GM12865 (cell line): Measurements from ENCODE around the gene LIN9.

Experiments
- DNase-seq: peaks from one replicate; pipeline ENCODE4 v3.0.0; 2010; ENCODE audit warnings: low read depth
- H3K4me3 ChIP-seq: 2 replicates; pipeline ENCODE4 v1.5.1; 2011; ENCODE audit warnings: mild to moderate bottlenecking, low read depth, low read length, control low read depth
- TF ChIP-seq, protein P1 (sequence below): IDR thresholded peaks from 2 replicates; pipeline ENCODE4 v1.5.1; 2011; ENCODE audit warnings: low read length, control low read depth, low read depth, inconsistent platforms; ENCODE audit not compliant: insufficient read depth; ENCODE audit errors: missing control alignments

Gene LIN9

DNA sequence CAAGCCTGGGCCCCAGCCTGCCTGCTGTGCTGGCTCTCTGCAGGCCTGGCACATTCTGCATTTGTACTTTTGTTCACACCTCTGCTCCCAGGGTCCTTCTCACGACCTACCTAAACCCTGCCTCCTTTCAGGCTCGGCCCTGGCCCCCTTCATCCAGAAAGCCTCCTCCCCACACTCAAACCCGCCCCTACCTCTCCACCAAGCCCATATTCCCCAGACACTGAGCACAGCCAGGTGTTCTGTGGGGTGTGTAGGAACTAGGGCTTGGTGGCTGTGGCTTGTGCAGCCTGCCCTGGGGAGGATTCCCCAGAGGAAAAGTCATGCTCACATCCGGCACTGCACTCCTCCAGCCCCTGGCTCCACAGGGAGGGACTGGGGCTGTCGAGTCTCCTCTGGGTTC, 93.7 kb downstream of the LIN9 start:
- TF ChIP-seq, protein P1, sequence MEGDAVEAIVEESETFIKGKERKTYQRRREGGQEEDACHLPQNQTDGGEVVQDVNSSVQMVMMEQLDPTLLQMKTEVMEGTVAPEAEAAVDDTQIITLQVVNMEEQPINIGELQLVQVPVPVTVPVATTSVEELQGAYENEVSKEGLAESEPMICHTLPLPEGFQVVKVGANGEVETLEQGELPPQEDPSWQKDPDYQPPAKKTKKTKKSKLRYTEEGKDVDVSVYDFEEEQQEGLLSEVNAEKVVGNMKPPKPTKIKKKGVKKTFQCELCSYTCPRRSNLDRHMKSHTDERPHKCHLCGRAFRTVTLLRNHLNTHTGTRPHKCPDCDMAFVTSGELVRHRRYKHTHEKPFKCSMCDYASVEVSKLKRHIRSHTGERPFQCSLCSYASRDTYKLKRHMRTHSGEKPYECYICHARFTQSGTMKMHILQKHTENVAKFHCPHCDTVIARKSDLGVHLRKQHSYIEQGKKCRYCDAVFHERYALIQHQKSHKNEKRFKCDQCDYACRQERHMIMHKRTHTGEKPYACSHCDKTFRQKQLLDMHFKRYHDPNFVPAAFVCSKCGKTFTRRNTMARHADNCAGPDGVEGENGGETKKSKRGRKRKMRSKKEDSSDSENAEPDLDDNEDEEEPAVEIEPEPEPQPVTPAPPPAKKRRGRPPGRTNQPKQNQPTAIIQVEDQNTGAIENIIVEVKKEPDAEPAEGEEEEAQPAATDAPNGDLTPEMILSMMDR = no peak
- no peak for DNase-seq
- no peak overlapping the region for H3K4me3 ChIP-seq

DNA sequence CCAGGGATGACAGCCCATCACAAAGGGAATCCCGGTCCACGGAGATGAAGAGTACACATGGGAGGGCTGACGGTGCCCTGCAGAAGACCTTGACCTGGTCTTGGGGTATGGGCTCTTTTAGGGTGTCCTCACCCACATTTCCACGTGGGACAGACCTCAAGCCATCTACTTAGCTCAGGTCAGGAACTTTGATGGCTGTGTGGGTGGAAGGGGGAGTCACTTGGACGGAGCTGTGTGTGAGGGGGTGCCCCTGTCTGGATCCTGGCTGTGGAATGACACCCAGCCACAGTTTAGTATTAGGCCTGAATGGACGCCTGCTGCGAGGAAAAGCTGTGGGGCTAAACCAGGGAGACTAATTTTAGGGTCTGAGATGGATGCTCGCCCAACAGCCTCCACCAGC, 96.4 kb downstream of the LIN9 start:
- TF ChIP-seq, protein P1 = no peak
- DNase-seq = no peak
- H3K4me3 ChIP-seq = no peak overlapping the region

DNA sequence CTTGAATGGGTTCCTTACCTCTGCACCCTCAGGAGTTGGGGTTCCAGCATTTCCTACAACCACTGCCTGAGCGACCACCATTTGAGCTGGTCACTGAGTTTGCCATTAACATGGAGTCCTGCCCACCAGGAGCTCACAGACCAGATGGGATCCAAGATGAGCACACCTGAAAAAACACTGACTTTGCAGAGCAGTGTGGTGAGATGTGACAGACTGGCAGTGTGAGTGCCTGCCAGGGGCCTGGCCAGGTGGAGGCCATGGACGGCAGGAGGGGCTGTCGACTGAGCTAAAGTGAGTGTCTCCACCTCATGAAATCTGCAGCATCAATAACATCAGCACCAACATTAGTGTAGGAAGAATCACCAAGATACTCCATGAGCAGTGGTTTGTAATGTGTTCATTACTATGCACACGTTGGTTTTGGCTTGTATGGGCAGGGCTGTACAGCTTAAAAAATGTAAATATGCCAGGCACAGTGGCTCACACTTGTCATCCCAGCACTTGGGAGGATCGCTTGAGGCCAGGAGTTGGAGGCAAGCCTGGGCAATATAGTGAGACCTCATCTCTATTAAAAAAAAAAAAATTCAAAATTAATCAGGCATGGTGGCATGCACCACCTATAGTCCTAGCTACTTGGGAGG, 97.7 kb downstream of the LIN9 start:
- H3K4me3 ChIP-seq = no peak overlapping the region
- DNase-seq = no peak
- TF ChIP-seq, protein P1 = no peak

DNA sequence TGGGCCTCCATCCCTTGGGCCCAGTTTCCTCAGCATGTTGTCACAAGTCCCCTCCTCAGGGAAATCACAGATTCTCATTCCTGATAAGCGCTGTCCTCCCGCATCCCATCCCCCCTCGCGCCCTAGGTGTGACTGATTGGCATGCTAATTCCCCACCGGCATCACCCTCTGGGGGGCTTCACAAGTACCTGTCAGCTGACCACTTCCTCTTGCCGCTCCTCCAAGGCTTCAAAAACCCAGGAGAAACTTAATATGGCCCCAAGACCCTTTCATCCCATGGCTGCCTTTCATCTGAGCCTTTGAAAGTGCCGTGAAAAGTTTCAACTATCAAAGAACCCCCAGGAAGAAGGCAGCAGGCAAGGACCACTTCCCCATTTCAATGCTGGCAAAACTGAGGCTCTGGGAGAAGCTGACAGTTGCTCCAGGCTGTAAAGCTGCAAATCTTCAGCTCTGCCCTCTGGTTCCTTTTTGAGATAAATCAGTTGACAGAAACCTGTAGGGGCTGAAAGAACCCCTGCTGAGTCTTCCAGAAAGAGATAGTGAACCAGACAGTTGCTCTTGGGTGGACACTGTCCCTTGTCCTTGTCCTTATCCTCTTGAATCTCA, 98.3 kb downstream of the LIN9 start:
- H3K4me3 ChIP-seq = no peak overlapping the region
- TF ChIP-seq, protein P1 = no peak
- no peak for DNase-seq

DNA sequence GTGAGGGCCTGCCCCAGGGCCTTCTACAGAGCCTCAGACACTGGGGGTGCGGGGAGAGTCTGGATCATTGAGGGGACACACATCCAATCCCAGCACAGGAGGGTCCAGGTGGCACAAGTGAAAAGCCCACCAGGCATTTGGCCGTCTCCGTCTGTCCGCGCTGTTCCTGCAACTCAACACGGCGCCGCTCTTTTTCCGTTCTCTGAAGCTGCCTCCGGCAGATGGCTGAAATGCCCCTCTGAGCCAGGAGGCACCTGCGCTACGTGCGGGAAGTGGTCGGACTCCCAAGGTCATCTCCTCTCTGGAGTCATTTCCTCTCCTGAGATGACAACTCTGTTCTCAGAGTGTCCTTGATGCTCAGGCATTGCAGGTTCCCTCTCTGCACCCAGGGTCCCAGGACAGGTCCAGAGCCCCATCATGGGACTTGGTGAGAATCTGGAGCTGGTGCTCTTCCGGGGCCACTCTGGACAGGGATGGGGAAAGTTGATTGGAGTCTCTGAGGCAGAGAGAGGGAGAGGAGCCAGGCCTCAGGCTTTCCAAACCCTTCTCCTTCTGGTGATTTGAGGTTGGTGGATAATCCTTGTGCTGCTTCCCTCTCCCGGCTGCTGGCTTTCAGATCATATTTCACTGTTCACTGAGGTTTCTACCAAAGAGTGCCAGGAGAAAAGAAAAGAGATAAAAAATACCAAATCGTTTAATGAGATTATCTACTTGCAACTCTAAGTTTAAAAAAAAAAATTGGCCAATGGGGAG, 99.5 kb downstream of the LIN9 start:
- TF ChIP-seq, protein P1 = no peak
- H3K4me3 ChIP-seq = no peak overlapping the region

DNA sequence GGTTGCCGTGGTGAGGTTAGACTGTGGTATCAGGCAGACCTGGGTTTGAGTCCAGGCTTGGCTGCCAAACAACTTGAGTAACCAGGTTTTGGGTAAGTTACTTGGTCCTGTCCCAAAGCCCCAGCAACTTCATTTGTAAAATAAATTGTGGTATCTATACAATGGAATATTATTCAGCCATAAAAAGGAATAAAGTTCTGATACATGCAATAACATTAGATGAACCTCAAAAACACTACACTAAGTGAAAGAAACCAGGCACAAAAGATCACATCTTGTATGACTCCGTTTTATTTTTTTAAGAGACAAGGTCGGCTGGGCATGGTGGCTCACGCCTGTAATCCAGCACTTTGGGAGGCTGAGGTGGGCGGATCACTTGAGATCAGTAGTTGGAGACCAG, 101.9 kb downstream of the LIN9 start:
- no peak for DNase-seq
- no peak overlapping the region for H3K4me3 ChIP-seq
- TF ChIP-seq, protein P1 = no peak

More for the DNA sequence above, 99.5 kb downstream of the LIN9 start:
- no peak for DNase-seq
